GM12878 (cell line): ENCODE data around the gene POU6F2. TPM values are rescaled to one million over a fixed set of nuclear protein-coding genes. Genes with fewer than 3 reads are reported as not detected.

Source experiments
- ATAC-seq: fragments of 200-7000 bp; cut with Tn5 transposase; 3 replicates; pipeline ENCODE4 v1.9.1; 2020; ENCODE audit warnings: mild to moderate bottlenecking, moderate library complexity
- BruUV-seq: library from RNA; stranded (reverse); fragments of 400-500 nt; replicated peaks from 2 replicates; lab custom pipeline; 2021; lab: Mats Ljungman, UMichigan
- CTCF ChIA-PET: fragments of 300-600 bp; sonication (Branson Sonifier 250); formaldehyde crosslinking; extraction: SDS; loops from one replicate; lab custom pipeline; 2021; ENCODE audit warnings: inconsistent platforms; lab: Yijun Ruan, JAX
- POLR2A ChIA-PET: fragments of 350-600 bp; formaldehyde crosslinking; extraction: SDS; loops from one replicate; lab custom pipeline; 2021; ENCODE audit warnings: inconsistent platforms; lab: Charles Lee
- RAD21 ChIA-PET: fragments of 300-600 bp; sonication (Branson Sonifier 250); formaldehyde crosslinking; loops from one replicate; lab custom pipeline; 2023; ENCODE audit warnings: antibody characterized with exemption; ENCODE audit not compliant: unreplicated experiment; lab: Charles Lee
- SMC1A ChIA-PET: fragments of 300-600 bp; sonication (Branson Sonifier 250); formaldehyde crosslinking; loops from one replicate; lab custom pipeline; 2023; ENCODE audit not compliant: unreplicated experiment, uncharacterized antibody; lab: Charles Lee
- DNase-seq: peaks from one replicate; pipeline ENCODE4 v3.0.0-alpha.2; 2011; ENCODE audit warnings: low read depth, low spot score
- FAIRE-seq: peaks from 3 replicates; lab custom pipeline; 2011; peaks lifted over from hg19 to GRCh38; lab: Jason Lieb, UNC
- H2AFZ ChIP-seq: 2 replicates; pipeline ENCODE4 v1.6.0; 2011; ENCODE audit warnings: low read depth, low read length, control low read depth; ENCODE audit not compliant: control insufficient read depth
- H3K27ac ChIP-seq: 2 replicates; pipeline ENCODE4 v1.5.1; 2011; ENCODE audit warnings: control low read depth; ENCODE audit not compliant: control insufficient read depth, insufficient read depth
- H3K27me3 ChIP-seq, 2 experiments: replicated peaks in 1 of 2; 2 replicates each; pipeline versions ENCODE4 v1.6.0 to v1.6.1; 2011; ENCODE audit warnings: low read length in 1 of 2; ENCODE audit not compliant: control insufficient read depth in 2 of 2, insufficient read depth in 2 of 2
- H3K36me3 ChIP-seq, 2 experiments: 2 replicates each; pipeline ENCODE4 v1.5.1; 2011; ENCODE audit warnings: low read length in 1 of 2; ENCODE audit not compliant: control insufficient read depth in 2 of 2, insufficient read depth in 2 of 2
- H3K4me1 ChIP-seq: 2 replicates; pipeline ENCODE4 v1.6.1; 2011; ENCODE audit warnings: mild to moderate bottlenecking, low read length, moderate library complexity, mixed read lengths; ENCODE audit not compliant: control insufficient read depth, insufficient read depth
- H3K4me2 ChIP-seq: 2 replicates; pipeline ENCODE4 v1.6.0; 2011; ENCODE audit warnings: control low read depth; ENCODE audit not compliant: control insufficient read depth, insufficient read depth
- H3K4me3 ChIP-seq: fragments of 200-600 bp; sonication (generic); 2 replicates; pipeline ENCODE4 v1.5.1; 2016
- H3K79me2 ChIP-seq: 2 replicates; pipeline ENCODE4 v1.6.0; 2011; ENCODE audit warnings: low read length; ENCODE audit not compliant: control insufficient read depth, insufficient read depth
- H3K9ac ChIP-seq: 2 replicates; pipeline ENCODE4 v1.8.0; 2011; ENCODE audit warnings: low read length, control low read depth, mixed read lengths; ENCODE audit not compliant: control insufficient read depth, insufficient read depth
- H3K9me3 ChIP-seq: replicated peaks from 3 replicates; pipeline ENCODE4 v1.5.1; 2011; ENCODE audit warnings: mild to moderate bottlenecking, low read length; ENCODE audit not compliant: control insufficient read depth, insufficient read depth
- H4K20me1 ChIP-seq: 2 replicates; pipeline ENCODE4 v1.6.0; 2011; ENCODE audit not compliant: control insufficient read depth, insufficient read depth
- BCL11A ChIP-seq: IDR thresholded peaks from 2 replicates; pipeline ENCODE4 v1.6.1; 2011; ENCODE audit warnings: low read depth, low read length
- EZH2 ChIP-seq: IDR thresholded peaks from 2 replicates; pipeline ENCODE4 v1.6.1; 2012; ENCODE audit warnings: low read depth, mild to moderate bottlenecking, control low read depth, inconsistent platforms, low read length, borderline replicate concordance; ENCODE audit not compliant: control insufficient read depth
- JUND ChIP-seq: IDR thresholded peaks from 2 replicates; pipeline ENCODE4 v1.6.1; 2012; ENCODE audit warnings: low read depth, mild to moderate bottlenecking, low read length, improper control_type of control experiment, moderate library complexity
- MYB ChIP-seq: fragments of 150-350 bp; IDR thresholded peaks from 2 replicates; pipeline ENCODE4 v1.6.1; 2014; ENCODE audit warnings: mild to moderate bottlenecking, low read depth, low read length, borderline replicate concordance
- RB1 ChIP-seq: fragments of 450-650 bp; formaldehyde crosslinking; IDR thresholded peaks from 2 replicates; pipeline ENCODE4 v1.6.1; 2017; ENCODE audit warnings: mild to moderate bottlenecking, borderline replicate concordance
- RFX5 ChIP-seq: IDR thresholded peaks from 2 replicates; pipeline ENCODE4 v1.6.1; 2011; ENCODE audit warnings: low read depth, low read length, improper control_type of control experiment
- SIN3A ChIP-seq: IDR thresholded peaks from 2 replicates; pipeline ENCODE4 v1.6.1; 2012; ENCODE audit warnings: low read depth, low read length, improper control_type of control experiment
- SREBF2 ChIP-seq: IDR thresholded peaks from 2 replicates; pipeline ENCODE4 v1.6.1; 2012; ENCODE audit warnings: mild to moderate bottlenecking, low read length
- ZNF384 ChIP-seq: IDR thresholded peaks from 2 replicates; pipeline ENCODE4 v1.6.1; 2012; ENCODE audit warnings: low read depth, mild to moderate bottlenecking, low read length, improper control_type of control experiment, borderline replicate concordance
- WGBS: methylation state at CpG from one replicate; pipeline ENCODE4 v1.1.6; 2016; ENCODE audit warnings: low lambda C conversion rate; ENCODE audit not compliant: insufficient replicate concordance, insufficient coverage; ENCODE audit errors: missing lambda C conversion rate; 5-methylcytosine and 5-hydroxymethylcytosine counted together
- in situ Hi-C: fragments of 300-500 bp; cut with MboI; formaldehyde crosslinking; loops from 9 replicates; pipeline ENCODE4 v1.14.3; 2018; ENCODE audit warnings: mixed read lengths
- intact Hi-C: fragments of 100-400 bp; cut with micrococcal nuclease; formaldehyde crosslinking; loops from one replicate; pipeline ENCODE4 v1.14.2; 2022; ENCODE audit not compliant: unreplicated experiment
- polyA plus RNA-seq, 11 experiments: library from polyadenylated mRNA; depleted of rRNA in 4 of 11; unstranded in 6 of 11; stranded (reverse) in 5 of 11; fragments of >200 nt; fragmentation: Nextera tagmentation in 4 of 11; fragmentation: Illumina TruSeq in 1 of 11; extraction: Ambion mirVana in 4 of 11; extraction: Trizol in 1 of 11; gene quantifications; 1 replicate in 1 of 11; 2 replicates in 10 of 11; pipeline versions ENCODE4 v1.2.1 to v1.2.3, GENCODE V29; 2011 to 2016; ENCODE audit warnings: inconsistent platforms in 2 of 11, missing spikeins in 2 of 11, low read depth in 1 of 11
- total RNA-seq, 4 experiments: library from RNA; depleted of rRNA in 3 of 4; stranded (reverse); fragments of >200 nt in 3 of 4; fragmentation: Illumina TruSeq in 1 of 4; extraction: Trizol in 1 of 4; gene quantifications; 2 replicates each; pipeline versions ENCODE4 v1.2.1 to v1.2.3, GENCODE V29; 2013 to 2021
- TF ChIP-seq, protein P1 (sequence below): IDR thresholded peaks from 2 replicates; pipeline ENCODE4 v1.6.1; 2012; ENCODE audit warnings: low read depth, low read length, improper control_type of control experiment

POU6F2 gene
- total and polyA plus RNA-seq, 10 of the 15 experiments (the other 5 are each of a cell fraction or from before 2014, with no cell fraction given): 0.10 TPM; not detected in 9

DNA sequence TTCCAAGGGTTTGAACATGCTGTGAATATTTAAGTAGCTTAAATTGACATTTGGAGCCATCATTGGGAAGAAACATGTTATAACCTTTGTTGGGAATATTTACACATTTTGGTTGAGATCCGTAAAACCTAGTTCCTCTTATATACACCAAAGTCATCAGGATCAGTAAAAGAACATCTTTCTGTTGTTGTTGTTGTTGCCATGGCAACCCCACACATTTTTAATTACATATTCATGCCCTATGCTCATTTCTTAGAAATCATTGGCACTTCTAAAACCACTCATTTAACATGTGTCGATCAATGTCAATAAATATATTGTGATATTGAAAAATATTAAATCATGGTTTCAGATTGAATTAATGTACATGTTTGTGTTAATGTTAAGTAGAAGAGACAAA is 122.6 kb downstream of the POU6F2 start:
- in situ Hi-C loops: no loop called here
- SMC1A ChIA-PET: interaction anchor here (0.6 kb wide), 1 partner anchor 18 kb away, joined by 3 read pairs; no protein-coding TSS in a partner anchor

DNA sequence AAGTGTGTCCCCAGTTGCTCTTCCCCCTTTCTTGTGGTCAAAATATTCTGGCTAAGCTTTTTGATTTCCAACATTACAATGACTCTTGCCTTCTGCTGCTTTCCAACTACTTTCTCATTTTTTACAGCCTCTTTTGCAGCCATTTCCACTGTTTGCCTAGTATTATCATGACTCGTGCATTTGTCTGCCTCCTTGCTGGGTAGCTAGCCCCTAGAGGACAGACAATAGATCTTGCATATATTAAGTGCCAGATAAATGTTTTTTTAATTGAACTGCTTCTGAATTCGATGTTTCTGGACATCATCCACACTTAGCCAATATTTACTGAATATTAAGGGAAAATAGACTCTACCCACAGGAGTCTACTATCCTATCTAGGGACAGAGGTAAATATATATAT is 124.5 kb downstream of the POU6F2 start:
- Histone ChIP-seq H3K9ac (no peak overlapping the region), H3K36me3 (no peaks in the 10 kb centered on the region), H3K9me3 (no peaks in the 10 kb centered on the region), H3K4me2 (no peak overlapping the region), H3K79me2 (no peaks in the 10 kb centered on the region)
- DNase-seq: no peak
- RAD21 ChIA-PET: no interaction called here
- in situ Hi-C loops: no loop called here
- CTCF ChIA-PET: no interaction called here
- no TSS peak for BruUV-seq
- no peak for ATAC-seq
- WGBS: 2% methylated on average over 2 of the region's 2 CpGs
- TF ChIP-seq EZH2 (no peak), SREBF2 (no peak), RB1 (no peak), ZNF384 (no peak), BCL11A (no peak), JUND (no peak), SIN3A (no peak)
- TF ChIP-seq, all 136 proteins: peak for 0
- H4K20me1 ChIP-seq: no peaks in the 10 kb centered on the region
- ChIA-PET POLR2A (no interaction called here), SMC1A (no interaction called here)
- no peak overlapping the region for H3K27ac ChIP-seq
- H3K4me1 ChIP-seq: no peaks in the 10 kb centered on the region
- intact Hi-C loops: no loop called here
- no peak overlapping the region for H3K4me3 ChIP-seq
- FAIRE-seq: no peak
- H2AFZ ChIP-seq: no peak overlapping the region
- H3K27me3 ChIP-seq: no peaks in the 10 kb centered on the region

More for the DNA sequence above, 122.6 kb downstream of the POU6F2 start:
- no peak overlapping the region for H3K27ac ChIP-seq
- ChIA-PET RAD21 (no interaction called here), POLR2A (no interaction called here), CTCF (no interaction called here)
- FAIRE-seq (no peak), DNase-seq (no peak), ATAC-seq (no peak)
- no peak overlapping the region for H3K9ac ChIP-seq
- no peaks in the 10 kb centered on the region for H3K36me3 ChIP-seq
- H3K9me3 ChIP-seq: no peaks in the 10 kb centered on the region
- H4K20me1 ChIP-seq: no peaks in the 10 kb centered on the region
- 44% methylated on average over 2 of the region's 2 CpGs for WGBS
- no peak for TF ChIP-seq MYB
- TF ChIP-seq, protein P1, sequence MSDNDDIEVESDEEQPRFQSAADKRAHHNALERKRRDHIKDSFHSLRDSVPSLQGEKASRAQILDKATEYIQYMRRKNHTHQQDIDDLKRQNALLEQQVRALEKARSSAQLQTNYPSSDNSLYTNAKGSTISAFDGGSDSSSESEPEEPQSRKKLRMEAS: no peak
- no peak for TF ChIP-seq RFX5
- H3K4me1 ChIP-seq: no peaks in the 10 kb centered on the region
- no peaks in the 10 kb centered on the region for H3K27me3 ChIP-seq
- H3K79me2 ChIP-seq: no peaks in the 10 kb centered on the region
- no peak overlapping the region for H3K4me3 ChIP-seq
- intact Hi-C loops: no loop called here
- H3K4me2 ChIP-seq: no peak overlapping the region
- BruUV-seq: no TSS peak
- H2AFZ ChIP-seq: no peak overlapping the region
